Upper lobe of left lung (tissue), 6 donors: ENCODE data around the gene DAZAP1. TPM values are rescaled to one million over a fixed set of nuclear protein-coding genes. Genes with fewer than 3 reads are reported as not detected.

Experiments
- ATAC-seq, 2 donors: fragments of 200-7000 bp; cut with Tn5 transposase; one replicate each; pipeline ENCODE4 v1.9.1; 2022; ENCODE audit warnings: mild to moderate bottlenecking in 2 of 2, moderate library complexity in 2 of 2; ENCODE audit not compliant: low FRiP score in 2 of 2
- DNase-seq, 2 donors: peaks; one replicate each; pipeline ENCODE4 v3.0.0-alpha.2; 2019 to 2020
- H3K27ac ChIP-seq, 4 donors: fragments of 200-600 bp; sonication (generic); one replicate each; pipeline ENCODE4 v1.5.1; 2016 to 2019
- H3K27me3 ChIP-seq, 4 donors: fragments of 200-600 bp; sonication (generic); one replicate each; pipeline ENCODE4 v1.5.1; 2017 to 2019
- H3K36me3 ChIP-seq, 4 donors: fragments of 200-600 bp; sonication (generic); one replicate each; pipeline ENCODE4 v1.5.1; 2016 to 2019
- H3K4me1 ChIP-seq, 4 donors: fragments of 200-600 bp; sonication (generic); one replicate each; pipeline ENCODE4 v1.5.1; 2018 to 2019
- H3K4me3 ChIP-seq, 4 donors: fragments of 200-600 bp; sonication (generic); one replicate each; pipeline ENCODE4 v1.5.1; 2017 to 2019; ENCODE audit warnings: mild to moderate bottlenecking in 2 of 4, moderate library complexity in 1 of 4
- H3K9me3 ChIP-seq, 4 donors: fragments of 200-600 bp; sonication (generic); one replicate each; pipeline ENCODE4 v1.5.1; 2018 to 2019
- CTCF ChIP-seq, 6 experiments: fragments of 450-650 bp in 4 of 6; fragments of 200-600 bp in 2 of 6; sonication (generic) in 2 of 6; IDR thresholded peaks; one replicate each; pipeline ENCODE4 v1.5.1; 2016 to 2019; ENCODE audit warnings: antibody characterized with exemption in 6 of 6
- EP300 ChIP-seq, 4 donors: sonication (generic); formaldehyde crosslinking; IDR thresholded peaks; one replicate each; pipeline ENCODE4 v1.5.1; 2017; ENCODE audit warnings: antibody characterized with exemption in 4 of 4, control low read depth in 2 of 4
- POLR2A ChIP-seq, 4 donors: fragments of 450-650 bp; IDR thresholded peaks; one replicate each; pipeline ENCODE4 v1.5.1; 2016 to 2017; ENCODE audit warnings: antibody characterized with exemption in 4 of 4, mild to moderate bottlenecking in 2 of 4
- POLR2AphosphoS5 ChIP-seq, 2 donors: sonication (generic); formaldehyde crosslinking; IDR thresholded peaks; one replicate each; pipeline ENCODE4 v1.5.1; 2017; ENCODE audit warnings: antibody characterized with exemption in 2 of 2
- WGBS, 2 donors: methylation state at CpG; one replicate each; pipeline ENCODE4 v1.1.5; 2017 to 2018; 5-methylcytosine and 5-hydroxymethylcytosine counted together
- total RNA-seq, 6 donors: library from RNA; depleted of rRNA in 4 of 6; stranded (reverse); fragments of >200 nt in 4 of 6; gene quantifications; one replicate each; pipeline versions ENCODE4 v1.1.0 to v1.2.1, GENCODE V29; 2016 to 2021
- donor health status: DM: no; HTN: no; CAD: no; lungs with moderate emphysema.
- donor health status: DM: no; HTN: yes; CAD: no; lungs with severe emphysema.

The DAZAP1 gene
- total RNA-seq, 6 donors from 2014 or later: 38.9 to 107 (median 78.7) TPM

- H3K27ac ChIP-seq: no peak overlapping the region
- WGBS, 2 donors: 95 to 96% methylated on average over 16 of the region's 16 CpGs
- H3K4me3 ChIP-seq: no peak overlapping the region
- ATAC-seq (no peak), DNase-seq (peak in 1 of 2 donors; percentile 54)
- H3K4me1 ChIP-seq: peaks cover 0 to under 1% (median under 1%) of the 10 kb centered on the region in 4 donors
- no peaks in the 10 kb centered on the region for H3K27me3 ChIP-seq
- H3K9me3 ChIP-seq: no peaks in the 10 kb centered on the region
- TF ChIP-seq EP300 (IDR thresholded peaks at IDR 0.05): no peak
- no peak for TF ChIP-seq POLR2AphosphoS5 (IDR thresholded peaks at IDR 0.05)
- TF ChIP-seq CTCF (IDR thresholded peaks at IDR 0.05): no peak
- TF ChIP-seq POLR2A (IDR thresholded peaks at IDR 0.05): no peak
- peaks cover 33 to 77% (median 68%) of the 10 kb centered on the region in 4 donors for H3K36me3 ChIP-seq
Measured at GRCh38 chr19:1432507-1432887, 25.1 kb downstream of the DAZAP1 start.

- Histone ChIP-seq H3K27me3 (no peaks in the 10 kb centered on the region), H3K36me3 (peaks cover 33 to 75% (median 65%) of the 10 kb centered on the region in 4 donors), H3K4me1 (peaks cover 4 to 6% (median 5%) of the 10 kb centered on the region in 4 donors), H3K9me3 (no peaks in the 10 kb centered on the region), H3K4me3 (no peak overlapping the region), H3K27ac (no peak overlapping the region)
- ATAC-seq (no peak), DNase-seq (peak in 1 of 2 donors; percentile 76)
- no peak for TF ChIP-seq POLR2A (IDR thresholded peaks at IDR 0.05)
- no peak for TF ChIP-seq EP300 (IDR thresholded peaks at IDR 0.05)
- no peak for TF ChIP-seq CTCF (IDR thresholded peaks at IDR 0.05)
- no peak for TF ChIP-seq POLR2AphosphoS5 (IDR thresholded peaks at IDR 0.05)
- 91 to 95% methylated on average over 8 to 30 of the region's 47 CpGs for WGBS, 2 donors
Measured at GRCh38 chr19:1433119-1434039, 26.0 kb downstream of the DAZAP1 start.

GRCh38 chr19:1434040-1434366 lies 26.6 kb downstream of the DAZAP1 start:
- WGBS, 2 donors: 96% methylated on average over 17 of the region's 17 CpGs; no CpG with 5 or more reads in 1 of the 2 donors

GRCh38 chr19:1434577-1435060 lies 27.2 kb downstream of the DAZAP1 start:
- peaks cover 31 to 64% (median 55%) of the 10 kb centered on the region in 4 donors for H3K36me3 ChIP-seq

More at GRCh38 chr19:1434040-1434366, 26.6 kb downstream of the DAZAP1 start:
- Histone ChIP-seq H3K36me3 (peaks cover 31 to 68% (median 60%) of the 10 kb centered on the region in 4 donors), H3K4me3 (no peak overlapping the region), H3K9me3 (no peaks in the 10 kb centered on the region), H3K4me1 (peaks cover 5 to 8% (median 7%) of the 10 kb centered on the region in 4 donors), H3K27ac (no peak overlapping the region), H3K27me3 (no peaks in the 10 kb centered on the region)
- ATAC-seq (no peak), DNase-seq (no peak)
- no peak for TF ChIP-seq POLR2A (IDR thresholded peaks at IDR 0.05)
- TF ChIP-seq EP300 (IDR thresholded peaks at IDR 0.05): no peak
- no peak for TF ChIP-seq POLR2AphosphoS5 (IDR thresholded peaks at IDR 0.05)

GRCh38 chr19:1435378-1435989 lies 28.1 kb downstream of the DAZAP1 start:
- Histone ChIP-seq H3K4me1 (peaks cover 16 to 23% (median 21%) of the 10 kb centered on the region in 4 donors), H3K4me3 (no peak overlapping the region), H3K9me3 (no peaks in the 10 kb centered on the region), H3K27me3 (no peaks in the 10 kb centered on the region), H3K36me3 (peaks cover 31 to 64% (median 56%) of the 10 kb centered on the region in 4 donors), H3K27ac (no peak overlapping the region)
- DNase-seq (peak in 1 of 2 donors; percentile 65), ATAC-seq (no peak)
- TF ChIP-seq POLR2A (IDR thresholded peaks at IDR 0.05): no peak
- TF ChIP-seq EP300 (IDR thresholded peaks at IDR 0.05): no peak
- no peak for TF ChIP-seq POLR2AphosphoS5 (IDR thresholded peaks at IDR 0.05)
- no peak for TF ChIP-seq CTCF (IDR thresholded peaks at IDR 0.05)
- WGBS, 2 donors: 87 to 92% methylated on average over 21 of the region's 21 CpGs

More at GRCh38 chr19:1434577-1435060, 27.2 kb downstream of the DAZAP1 start:
- Histone ChIP-seq H3K27me3 (no peaks in the 10 kb centered on the region), H3K9me3 (no peaks in the 10 kb centered on the region), H3K4me3 (no peak overlapping the region), H3K4me1 (peaks cover 11 to 14% (median 13%) of the 10 kb centered on the region in 4 donors), H3K27ac (no peak overlapping the region)
- no peak for ATAC-seq
- WGBS, 2 donors: 88 to 92% methylated on average over 26 to 31 of the region's 39 CpGs
- no peak for TF ChIP-seq POLR2A (IDR thresholded peaks at IDR 0.05)
- no peak for TF ChIP-seq EP300 (IDR thresholded peaks at IDR 0.05)
- peak in 1 of 2 donors; percentile 88 for DNase-seq
